NCI-H1930 (cell line): ENCODE data around the gene IQCE.
"Not testable (repeated sequence)": the region's sequence is repeated elsewhere in the genome, so short reads cannot be mapped to it uniquely, and the experiment has no call there.

Source experiments
- DNase-seq, 2 experiments: peaks; one replicate each; lab custom pipeline; 2025; lab: John Stamatoyannopoulos, UW

Gene IQCE

GRCh38 chr7:2532199-2532772 is 26.5 kb upstream of the IQCE start:
- DNase-seq, result not testable (repeated sequence)

GRCh38 chr7:2532816-2533215 is 26.0 kb upstream of the IQCE start:
- not testable (repeated sequence) for DNase-seq

GRCh38 chr7:2533566-2533965 is 25.2 kb upstream of the IQCE start:
- not testable (repeated sequence) for DNase-seq

- DNase-seq, result not testable (repeated sequence)
These were observed 24.6 kb upstream of the IQCE start for GRCh38 chr7:2534214-2534613.

- not testable (repeated sequence) for DNase-seq
These were observed 22.7 kb upstream of the IQCE start for GRCh38 chr7:2535872-2536627.

GRCh38 chr7:2537981-2538851 is 20.6 kb upstream of the IQCE start:
- DNase-seq, result no peak

- no peak for DNase-seq
These were observed 19.5 kb upstream of the IQCE start for GRCh38 chr7:2539031-2539911.

- DNase-seq, result no peak
These were observed 18.6 kb upstream of the IQCE start for GRCh38 chr7:2540133-2540532.

- no peak for DNase-seq
These were observed 18.1 kb upstream of the IQCE start for GRCh38 chr7:2540641-2541051.

- no peak for DNase-seq
These were observed 17.3 kb upstream of the IQCE start for GRCh38 chr7:2541291-2542010.

- no peak for DNase-seq
These were observed 16.5 kb upstream of the IQCE start for GRCh38 chr7:2542011-2542915.

GRCh38 chr7:2542916-2543871 is 15.6 kb upstream of the IQCE start:
- DNase-seq, result no peak

GRCh38 chr7:2544541-2545188 is 14.1 kb upstream of the IQCE start:
- DNase-seq, result no peak

GRCh38 chr7:2545746-2546425 is 12.9 kb upstream of the IQCE start:
- DNase-seq, result no peak

GRCh38 chr7:2546776-2547586 is 11.8 kb upstream of the IQCE start:
- DNase-seq, result no peak

- DNase-seq, result no peak
These were observed 7.4 kb upstream of the IQCE start for GRCh38 chr7:2551418-2551817.

- no peak for DNase-seq
These were observed 5.7 kb upstream of the IQCE start for GRCh38 chr7:2553108-2553507.
